Right hindlimb (tissue), 1 donor: ENCODE results near the gene EIF4ENIF1.
"Not testable (repeated sequence)": the region's sequence is repeated elsewhere in the genome, so short reads cannot be mapped to it uniquely, and the experiment has no call there.

ENCODE experiments used
- DNase-seq: peaks from one replicate; pipeline ENCODE4 v3.0.0-alpha.2; 2018

The EIF4ENIF1 gene, protein sequence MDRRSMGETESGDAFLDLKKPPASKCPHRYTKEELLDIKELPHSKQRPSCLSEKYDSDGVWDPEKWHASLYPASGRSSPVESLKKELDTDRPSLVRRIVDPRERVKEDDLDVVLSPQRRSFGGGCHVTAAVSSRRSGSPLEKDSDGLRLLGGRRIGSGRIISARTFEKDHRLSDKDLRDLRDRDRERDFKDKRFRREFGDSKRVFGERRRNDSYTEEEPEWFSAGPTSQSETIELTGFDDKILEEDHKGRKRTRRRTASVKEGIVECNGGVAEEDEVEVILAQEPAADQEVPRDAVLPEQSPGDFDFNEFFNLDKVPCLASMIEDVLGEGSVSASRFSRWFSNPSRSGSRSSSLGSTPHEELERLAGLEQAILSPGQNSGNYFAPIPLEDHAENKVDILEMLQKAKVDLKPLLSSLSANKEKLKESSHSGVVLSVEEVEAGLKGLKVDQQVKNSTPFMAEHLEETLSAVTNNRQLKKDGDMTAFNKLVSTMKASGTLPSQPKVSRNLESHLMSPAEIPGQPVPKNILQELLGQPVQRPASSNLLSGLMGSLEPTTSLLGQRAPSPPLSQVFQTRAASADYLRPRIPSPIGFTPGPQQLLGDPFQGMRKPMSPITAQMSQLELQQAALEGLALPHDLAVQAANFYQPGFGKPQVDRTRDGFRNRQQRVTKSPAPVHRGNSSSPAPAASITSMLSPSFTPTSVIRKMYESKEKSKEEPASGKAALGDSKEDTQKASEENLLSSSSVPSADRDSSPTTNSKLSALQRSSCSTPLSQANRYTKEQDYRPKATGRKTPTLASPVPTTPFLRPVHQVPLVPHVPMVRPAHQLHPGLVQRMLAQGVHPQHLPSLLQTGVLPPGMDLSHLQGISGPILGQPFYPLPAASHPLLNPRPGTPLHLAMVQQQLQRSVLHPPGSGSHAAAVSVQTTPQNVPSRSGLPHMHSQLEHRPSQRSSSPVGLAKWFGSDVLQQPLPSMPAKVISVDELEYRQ

DNA sequence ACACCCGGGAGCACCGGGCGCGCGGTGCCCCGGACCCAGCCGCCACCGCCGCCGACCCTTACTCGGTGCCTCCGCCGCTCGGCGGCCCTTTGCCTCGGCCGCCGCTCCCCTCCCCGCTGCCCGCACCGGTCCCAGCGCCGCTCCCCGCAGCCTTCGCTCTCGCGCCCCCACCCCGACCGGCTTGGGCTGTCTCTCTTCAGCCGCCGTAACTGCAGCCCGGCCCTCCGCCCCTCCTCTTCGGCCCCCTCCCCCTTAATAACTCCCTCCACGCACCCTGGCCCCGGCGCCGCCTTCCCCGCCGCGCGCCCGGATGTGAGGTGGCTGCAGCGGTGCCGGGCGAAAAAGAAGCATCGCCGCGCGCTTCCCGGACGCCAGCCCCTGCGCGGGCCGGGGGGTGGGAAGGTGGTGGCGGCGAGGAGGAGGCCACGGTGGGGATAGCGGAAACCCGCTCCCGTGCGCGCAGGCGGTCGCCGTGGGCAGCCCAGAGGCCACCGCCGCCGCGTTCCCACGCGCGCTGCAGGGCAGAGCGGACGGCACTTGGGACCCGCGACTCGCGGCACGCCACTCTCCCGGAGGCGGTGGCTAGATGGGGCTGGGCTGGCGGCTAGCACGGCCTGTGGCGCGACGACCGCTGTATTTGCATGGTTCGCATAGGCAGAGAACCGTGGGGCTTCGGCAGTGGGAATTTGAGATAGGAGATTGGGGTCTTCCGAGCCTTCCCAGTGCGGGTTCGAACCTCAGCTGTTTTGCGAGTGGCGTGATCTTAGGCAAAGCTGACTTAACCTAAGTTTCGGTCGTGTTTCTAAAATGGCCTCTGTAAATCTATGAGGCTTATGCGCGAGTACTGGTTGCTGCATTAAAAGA is at the start of gene EIF4ENIF1:
Gene EIF4ENIF1, minus strand, starts transcription at position 211 of the 864 bp plus-strand sequence. CDS start 1,124 bp downstream, outside the sequence.
- peak; percentile 92 for DNase-seq

- DNase-seq = no peak
Measured at GRCh38 chr22:31538815-31539214, 49.2 kb upstream of the EIF4ENIF1 start.

DNA sequence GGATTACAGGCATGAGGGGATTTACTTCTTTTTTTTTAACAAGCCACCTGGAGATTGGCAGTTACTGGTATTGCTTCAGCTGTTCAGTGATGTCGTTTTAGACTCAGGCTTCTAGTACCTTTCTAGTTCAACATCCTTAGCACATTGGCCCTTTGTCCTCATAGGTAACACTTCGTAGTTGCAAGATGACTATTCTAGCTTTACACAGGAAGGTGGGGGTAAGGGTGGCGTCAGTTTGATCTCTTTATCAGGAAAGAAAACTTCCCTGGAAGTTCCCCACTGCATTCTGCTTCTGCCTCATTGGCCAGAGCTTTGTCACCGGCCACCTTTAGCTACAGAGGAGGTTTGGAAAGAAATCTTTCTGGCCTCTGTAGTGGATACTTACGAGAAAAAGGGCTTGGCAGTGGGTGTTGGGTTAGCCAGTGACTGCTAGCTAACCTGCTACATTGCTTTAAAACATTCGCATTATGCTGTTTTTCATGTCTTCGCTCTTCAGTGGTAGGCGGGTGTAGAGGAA is 47.4 kb upstream of the EIF4ENIF1 start:
- no peak for DNase-seq

GRCh38 chr22:31533374-31533773 is 43.7 kb upstream of the EIF4ENIF1 start:
- DNase-seq = no peak

DNA sequence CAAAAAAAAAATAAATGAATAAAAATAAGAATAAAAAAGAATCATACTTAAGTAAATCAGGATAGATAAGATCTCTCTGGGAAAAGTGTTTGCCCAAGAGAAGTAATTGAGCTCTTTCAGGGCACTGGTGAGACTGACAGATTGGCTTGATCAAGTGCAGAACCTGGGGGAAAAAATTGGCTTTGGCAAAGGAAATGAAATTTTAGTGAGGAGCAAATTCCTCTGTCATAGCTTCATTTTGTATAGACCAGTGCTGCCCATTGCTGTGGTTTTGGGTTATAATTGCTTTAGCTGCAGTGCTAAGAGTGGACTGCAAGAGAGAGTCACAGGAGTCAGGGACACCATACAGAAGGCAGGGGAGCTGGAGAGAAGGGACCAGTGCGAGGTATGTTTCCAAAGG is 42.4 kb upstream of the EIF4ENIF1 start:
- no peak for DNase-seq

DNA sequence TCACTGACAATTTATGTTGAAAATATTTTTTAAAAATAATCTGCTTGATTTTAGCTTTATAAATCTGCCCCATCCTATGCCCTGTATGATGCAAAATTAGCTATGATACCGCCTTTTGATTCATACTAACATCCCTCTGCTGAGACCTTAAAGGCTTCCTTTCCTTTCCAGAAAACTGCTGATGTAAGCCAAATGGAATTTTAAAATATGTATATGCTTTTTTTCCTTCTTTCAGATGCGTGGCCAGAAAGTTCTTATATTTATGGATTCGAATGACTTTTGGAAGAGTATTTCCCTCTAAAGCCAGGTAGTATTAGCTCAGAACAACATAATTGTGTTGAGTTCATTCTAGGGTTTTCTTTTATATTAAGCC is 41.2 kb upstream of the EIF4ENIF1 start:
- no peak for DNase-seq

DNA sequence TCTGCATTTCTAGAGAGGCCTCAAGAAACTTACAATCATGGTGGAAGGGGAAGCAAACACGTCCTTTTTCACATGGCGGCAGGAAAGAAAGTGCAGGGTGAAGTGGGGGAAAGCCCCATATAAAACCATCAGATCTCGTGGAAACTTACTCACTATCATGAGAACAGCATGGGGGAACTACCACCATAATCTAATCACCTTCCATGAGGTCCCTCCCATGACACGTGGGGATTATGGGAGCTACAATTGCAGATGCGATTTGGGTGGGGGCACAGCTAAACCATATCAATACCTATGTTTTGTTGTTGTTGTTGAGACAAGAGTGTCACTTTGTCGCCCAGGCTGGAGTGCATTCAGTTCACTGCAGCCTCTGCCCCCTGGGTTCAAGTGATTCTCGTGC is 36.6 kb upstream of the EIF4ENIF1 start:
- no peak for DNase-seq

- DNase-seq = not testable (repeated sequence)
Measured at GRCh38 chr22:31524132-31524531, 34.5 kb upstream of the EIF4ENIF1 start.

- DNase-seq = no peak
Measured at GRCh38 chr22:31520051-31520450, 30.4 kb upstream of the EIF4ENIF1 start.

DNA sequence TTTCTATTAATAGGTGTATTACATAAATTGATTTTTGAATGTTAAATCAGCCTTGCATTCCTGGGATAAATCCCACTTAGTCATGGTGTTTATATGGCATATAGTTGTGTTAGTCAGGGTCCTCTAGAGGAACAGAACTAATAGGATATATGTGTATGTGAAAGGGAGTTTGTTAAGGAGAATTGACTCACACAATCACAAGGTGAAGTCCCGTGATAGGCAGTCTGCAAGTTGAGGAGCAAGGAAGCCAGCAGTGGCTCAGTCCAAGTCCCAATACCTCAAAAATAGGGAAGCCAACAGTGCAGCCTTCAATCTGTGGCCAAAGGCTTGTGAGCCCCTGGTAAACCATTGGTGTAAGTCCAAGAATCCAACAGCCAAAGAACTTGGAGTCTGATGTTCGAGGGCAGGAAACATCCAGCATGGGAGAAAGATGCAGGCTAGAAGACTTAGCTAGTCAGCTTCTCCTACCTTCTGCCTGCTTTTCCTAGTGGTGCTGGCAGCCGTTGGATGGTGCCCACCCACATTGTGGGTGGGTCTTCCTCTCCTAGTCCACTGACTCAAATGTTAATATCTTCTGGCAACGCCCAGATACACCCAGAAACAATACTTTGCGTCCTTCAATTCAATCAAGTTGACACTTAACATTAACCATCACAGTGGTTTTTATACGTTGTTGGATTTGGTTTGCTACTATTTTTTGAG is 19.6 kb upstream of the EIF4ENIF1 start:
- no peak for DNase-seq

GRCh38 chr22:31508536-31508935 is 18.9 kb upstream of the EIF4ENIF1 start:
- no peak for DNase-seq

GRCh38 chr22:31507517-31507916 is 17.9 kb upstream of the EIF4ENIF1 start:
- DNase-seq = not testable (repeated sequence)

DNA sequence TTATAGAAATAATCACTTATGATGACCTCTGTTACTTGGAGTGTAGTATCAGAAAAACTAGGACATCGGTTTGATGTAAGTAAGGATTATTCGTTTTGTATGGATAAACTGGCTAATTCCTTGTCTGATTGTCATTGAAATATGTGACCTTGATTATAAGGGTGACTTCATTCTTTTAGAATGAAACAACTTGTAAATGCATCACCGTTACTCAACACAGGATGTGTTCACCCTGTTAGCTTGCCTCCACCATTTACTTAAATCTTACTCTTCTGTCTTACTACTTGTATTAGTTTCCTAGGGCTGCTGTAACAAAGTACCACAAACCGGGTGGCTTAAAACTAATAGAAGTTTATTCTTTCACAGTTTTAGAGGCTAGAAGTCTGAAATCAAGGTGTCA is 14.6 kb upstream of the EIF4ENIF1 start:
- no peak for DNase-seq

DNA sequence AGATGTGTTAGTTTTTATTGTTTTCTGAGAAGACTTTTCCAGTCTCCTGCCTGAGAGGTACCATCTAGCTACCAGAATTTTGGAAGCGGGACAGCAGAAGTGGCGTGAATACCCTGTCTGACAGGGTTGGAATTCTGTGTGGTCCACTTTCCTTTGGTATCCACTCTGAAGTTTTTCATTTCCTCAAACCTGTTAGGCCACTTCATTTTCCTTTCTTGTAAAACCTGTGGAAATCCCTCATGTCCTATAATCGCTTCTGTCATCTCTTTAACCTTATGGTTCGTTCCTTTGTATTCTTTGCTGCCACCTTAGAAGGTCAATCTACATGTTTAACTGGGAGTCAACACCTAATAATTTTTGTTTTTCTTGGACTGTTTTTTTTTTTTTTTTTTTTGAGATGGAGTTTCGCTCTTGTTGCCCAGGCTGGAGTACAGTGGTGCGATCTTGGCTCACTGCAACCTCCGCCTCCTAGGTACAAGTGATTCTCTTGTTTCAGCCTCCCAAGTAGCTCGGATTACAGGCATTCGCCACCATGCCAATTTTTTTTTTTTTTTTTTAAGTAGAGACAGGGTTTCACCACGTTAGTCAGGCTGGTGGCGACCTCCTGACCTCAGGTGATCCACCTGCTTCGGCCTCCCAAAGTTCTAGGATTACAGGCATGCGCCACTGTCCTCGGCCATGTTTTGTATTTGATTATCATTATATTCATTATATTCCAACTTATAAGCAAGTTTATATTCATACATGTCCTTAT is 13.7 kb upstream of the EIF4ENIF1 start:
- DNase-seq = no peak

GRCh38 chr22:31501738-31502137 is 12.1 kb upstream of the EIF4ENIF1 start:
- DNase-seq = no peak

GRCh38 chr22:31497148-31497938 is 7.7 kb upstream of the EIF4ENIF1 start:
- DNase-seq = no peak

DNA sequence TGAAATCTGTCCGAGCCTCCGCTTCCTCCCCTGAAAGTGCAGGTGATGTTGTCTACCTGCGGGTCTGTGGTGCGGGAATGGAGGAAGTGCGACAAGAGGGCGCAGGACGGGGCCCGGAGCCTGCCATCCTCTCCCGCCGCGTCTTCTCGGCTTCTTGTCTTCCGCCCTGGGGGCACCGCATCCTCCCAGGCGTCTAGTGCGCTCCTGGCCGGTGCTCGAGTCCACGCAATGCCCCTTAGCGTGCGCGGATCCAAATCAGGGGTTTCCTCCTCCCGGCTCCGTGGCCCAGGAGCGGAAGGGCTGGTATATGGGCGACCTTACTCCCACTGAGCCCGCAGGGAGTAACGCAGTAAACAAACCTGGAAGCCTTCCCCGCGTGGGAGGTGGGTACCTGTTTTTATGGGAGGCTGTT is 7.1 kb upstream of the EIF4ENIF1 start:
- no peak for DNase-seq

GRCh38 chr22:31496007-31496734 is 6.5 kb upstream of the EIF4ENIF1 start, which contains the start of gene SFI1:
Gene SFI1 (plus strand): TSS chr22:31496536. CDS start chr22:31508285, 11,749 bp downstream.
- DNase-seq = peak; percentile 96

DNA sequence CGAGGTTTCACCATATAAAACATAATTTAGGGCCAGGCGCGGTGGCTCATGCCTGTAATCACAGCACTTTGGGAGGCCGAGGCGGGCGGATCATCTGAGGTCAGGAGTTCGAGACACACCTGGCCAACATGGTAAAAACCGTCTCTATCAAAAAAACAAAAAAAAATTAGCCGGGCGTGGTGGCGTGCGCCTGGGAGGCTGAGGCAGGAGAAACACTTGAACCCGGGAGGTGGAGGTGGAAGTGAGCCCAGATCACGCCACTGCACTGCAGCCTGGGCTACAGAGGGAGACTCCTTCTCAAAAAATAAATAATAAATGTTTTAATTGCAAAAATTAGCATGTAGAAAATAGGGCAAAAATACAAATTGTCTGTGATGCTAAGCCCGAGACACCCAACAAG is 5.7 kb upstream of the EIF4ENIF1 start:
- no peak for DNase-seq
